ENCODE results near the gene TTLL3.

DNA sequence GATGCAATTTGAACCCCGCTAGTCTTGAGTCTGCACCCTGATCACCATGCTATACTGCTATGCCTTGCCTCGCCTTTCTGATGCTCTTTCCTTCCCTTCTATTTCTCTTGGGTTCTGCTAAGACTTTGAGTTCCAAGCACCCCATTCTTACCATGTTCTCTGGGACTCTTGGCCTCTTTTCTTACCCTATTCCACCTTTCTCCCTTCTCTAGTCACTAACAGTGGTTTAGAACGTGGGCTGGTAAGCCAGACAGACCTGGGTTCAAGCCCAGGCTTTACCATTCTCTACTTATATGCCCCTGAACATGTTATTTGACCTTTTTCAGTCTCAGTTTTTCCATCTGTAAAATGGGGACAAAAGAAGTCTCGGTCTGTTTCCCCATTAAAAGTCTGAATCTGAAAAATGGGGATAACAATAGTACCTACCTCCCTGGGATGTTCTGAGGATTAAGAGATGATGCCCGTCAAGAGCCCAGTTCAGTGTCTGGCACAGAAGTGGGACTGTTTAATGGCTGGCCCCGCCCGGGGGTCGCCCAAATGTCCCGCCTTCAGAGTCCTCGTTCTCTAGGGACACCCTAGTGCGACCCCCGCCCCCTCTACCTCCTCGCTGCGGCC, 18.2 kb upstream of the TTLL3 start:
- TF ChIP-seq, protein P1, sequence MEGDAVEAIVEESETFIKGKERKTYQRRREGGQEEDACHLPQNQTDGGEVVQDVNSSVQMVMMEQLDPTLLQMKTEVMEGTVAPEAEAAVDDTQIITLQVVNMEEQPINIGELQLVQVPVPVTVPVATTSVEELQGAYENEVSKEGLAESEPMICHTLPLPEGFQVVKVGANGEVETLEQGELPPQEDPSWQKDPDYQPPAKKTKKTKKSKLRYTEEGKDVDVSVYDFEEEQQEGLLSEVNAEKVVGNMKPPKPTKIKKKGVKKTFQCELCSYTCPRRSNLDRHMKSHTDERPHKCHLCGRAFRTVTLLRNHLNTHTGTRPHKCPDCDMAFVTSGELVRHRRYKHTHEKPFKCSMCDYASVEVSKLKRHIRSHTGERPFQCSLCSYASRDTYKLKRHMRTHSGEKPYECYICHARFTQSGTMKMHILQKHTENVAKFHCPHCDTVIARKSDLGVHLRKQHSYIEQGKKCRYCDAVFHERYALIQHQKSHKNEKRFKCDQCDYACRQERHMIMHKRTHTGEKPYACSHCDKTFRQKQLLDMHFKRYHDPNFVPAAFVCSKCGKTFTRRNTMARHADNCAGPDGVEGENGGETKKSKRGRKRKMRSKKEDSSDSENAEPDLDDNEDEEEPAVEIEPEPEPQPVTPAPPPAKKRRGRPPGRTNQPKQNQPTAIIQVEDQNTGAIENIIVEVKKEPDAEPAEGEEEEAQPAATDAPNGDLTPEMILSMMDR (optimal IDR thresholded peaks at IDR 0.05 in 1 of 3, IDR thresholded peaks at IDR 0.05 in 1 of 3, conservative IDR thresholded peaks at IDR 0.05 in 1 of 3; ENCODE audit: extremely low read depth in 1 of 3, insufficient read depth in 2 of 3, low read length in 3 of 3): no peak
- TF ChIP-seq EZH2 (IDR thresholded peaks at IDR 0.05; ENCODE audit: low read length): no peak
